Esophagus squamous epithelium (tissue), 5 donors: ENCODE data around the gene MAPRE2. TPM values are rescaled to one million over a fixed set of nuclear protein-coding genes. Genes with fewer than 3 reads are reported as not detected.

ENCODE experiments used
- DNase-seq: peaks from one replicate; lab custom pipeline; 2025; lab: John Stamatoyannopoulos, UW
- H3K27ac ChIP-seq, 4 donors: fragments of 200-600 bp; sonication (generic); one replicate each; pipeline ENCODE4 v1.5.1; 2016 to 2019; ENCODE audit warnings: mild to moderate bottlenecking in 1 of 4
- H3K27me3 ChIP-seq, 4 donors: fragments of 200-600 bp; sonication (generic); 1 replicate in 3 of 4; 2 replicates in 1 of 4; pipeline versions ENCODE4 v1.5.1 to v1.6.0; 2017 to 2021; ENCODE audit warnings: antibody characterized with exemption in 1 of 4
- H3K36me3 ChIP-seq, 3 donors: fragments of 200-600 bp; sonication (generic); one replicate each; pipeline ENCODE4 v1.5.1; 2016 to 2019
- H3K4me1 ChIP-seq, 3 donors: fragments of 200-600 bp; sonication (generic); one replicate each; pipeline ENCODE4 v1.5.1; 2017 to 2019
- H3K4me3 ChIP-seq, 4 donors: fragments of 200-600 bp; sonication (generic); 1 replicate in 3 of 4; 2 replicates in 1 of 4; pipeline ENCODE4 v1.5.1; 2016 to 2019; ENCODE audit warnings: mild to moderate bottlenecking in 2 of 4, moderate library complexity in 1 of 4
- H3K9me3 ChIP-seq, 3 donors: fragments of 200-600 bp; sonication (generic); one replicate each; pipeline ENCODE4 v1.5.1; 2016 to 2019
- CTCF ChIP-seq, 6 experiments: fragments of 450-650 bp in 4 of 6; fragments of 200-600 bp in 2 of 6; sonication (generic) in 2 of 6; IDR thresholded peaks; one replicate each; pipeline ENCODE4 v1.5.1; 2016 to 2019; ENCODE audit warnings: antibody characterized with exemption in 6 of 6, mild to moderate bottlenecking in 4 of 6, moderate library complexity in 4 of 6
- POLR2A ChIP-seq, 4 donors: fragments of 450-650 bp; IDR thresholded peaks; one replicate each; pipeline ENCODE4 v1.6.1; 2017; ENCODE audit warnings: antibody characterized with exemption in 4 of 4, mild to moderate bottlenecking in 4 of 4, moderate library complexity in 3 of 4
- WGBS, 2 donors: methylation state at CpG; one replicate each; pipeline ENCODE4 v1.1.5; 2018; 5-methylcytosine and 5-hydroxymethylcytosine counted together
- intact Hi-C: fragments of 100-400 bp; cut with DNase I; formaldehyde crosslinking; loops from one replicate; pipeline ENCODE4 v1.15.0; 2022
- total RNA-seq, 4 donors: library from RNA; depleted of rRNA; stranded (reverse); fragments of >200 nt; gene quantifications; one replicate each; pipeline ENCODE4 v1.1.0, GENCODE V29; 2016
- donor health status: DM: yes; HTN: yes; CAD: no.

MAPRE2 gene
- total RNA-seq, 4 donors from 2014 or later = 1.5 to 9.0 (median 5.0) TPM

DNA sequence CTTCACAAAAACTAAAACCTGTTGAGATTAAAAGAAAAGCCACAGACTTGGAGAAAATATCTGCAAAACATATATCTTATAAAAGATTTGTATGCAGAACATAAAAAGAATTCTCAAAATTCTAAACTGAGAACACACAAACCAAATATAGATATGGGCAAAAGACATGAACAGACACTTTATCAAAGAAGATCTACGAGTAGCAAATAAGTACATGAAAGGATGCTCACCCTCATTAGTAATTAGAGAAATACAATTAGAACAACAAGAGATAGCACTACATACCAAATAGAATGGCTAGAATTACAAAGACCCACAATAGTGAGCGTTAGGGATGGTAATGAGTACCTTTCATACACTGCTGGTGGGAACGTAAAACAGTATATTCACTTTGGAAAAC, 135.7 kb downstream of the MAPRE2 start:
- H3K4me3 ChIP-seq = no peak overlapping the region
- 85 to 90% methylated on average over 3 of the region's 3 CpGs for WGBS, 2 donors
- H3K9me3 ChIP-seq = no peaks in the 10 kb centered on the region
- H3K36me3 ChIP-seq = no peaks in the 10 kb centered on the region
- no peaks in the 10 kb centered on the region for H3K27me3 ChIP-seq
- no peaks in the 10 kb centered on the region for H3K4me1 ChIP-seq
- TF ChIP-seq POLR2A (IDR thresholded peaks at IDR 0.05) (no peak), CTCF (IDR thresholded peaks at IDR 0.05) (no peak)
- no peak overlapping the region for H3K27ac ChIP-seq
- DNase-seq = no peak
- intact Hi-C loops = no loop called here

- TF ChIP-seq POLR2A (IDR thresholded peaks at IDR 0.05) (no peak), CTCF (IDR thresholded peaks at IDR 0.05) (no peak)
- no peaks in the 10 kb centered on the region for H3K4me1 ChIP-seq
- intact Hi-C loops = no loop called here
- no peak overlapping the region for H3K27ac ChIP-seq
- no peaks in the 10 kb centered on the region for H3K36me3 ChIP-seq
- WGBS, 2 donors = 73 to 100% methylated on average over 3 of the region's 3 CpGs
- no peaks in the 10 kb centered on the region for H3K27me3 ChIP-seq
- H3K9me3 ChIP-seq = no peaks in the 10 kb centered on the region
- H3K4me3 ChIP-seq = no peak overlapping the region
- no peak for DNase-seq
Observed at GRCh38 chr18:35178260-35178659, 137.0 kb downstream of the MAPRE2 start.

GRCh38 chr18:35179906-35180305, 138.7 kb downstream of the MAPRE2 start:
- TF ChIP-seq CTCF (IDR thresholded peaks at IDR 0.05) (no peak), POLR2A (IDR thresholded peaks at IDR 0.05) (no peak)
- Histone ChIP-seq H3K36me3 (no peaks in the 10 kb centered on the region), H3K9me3 (no peaks in the 10 kb centered on the region), H3K27ac (no peak overlapping the region), H3K4me1 (no peaks in the 10 kb centered on the region), H3K27me3 (no peaks in the 10 kb centered on the region), H3K4me3 (no peak overlapping the region)
- no peak for DNase-seq
- intact Hi-C loops = no loop called here
- WGBS, 2 donors = 89 to 95% methylated on average over 4 of the region's 4 CpGs

DNA sequence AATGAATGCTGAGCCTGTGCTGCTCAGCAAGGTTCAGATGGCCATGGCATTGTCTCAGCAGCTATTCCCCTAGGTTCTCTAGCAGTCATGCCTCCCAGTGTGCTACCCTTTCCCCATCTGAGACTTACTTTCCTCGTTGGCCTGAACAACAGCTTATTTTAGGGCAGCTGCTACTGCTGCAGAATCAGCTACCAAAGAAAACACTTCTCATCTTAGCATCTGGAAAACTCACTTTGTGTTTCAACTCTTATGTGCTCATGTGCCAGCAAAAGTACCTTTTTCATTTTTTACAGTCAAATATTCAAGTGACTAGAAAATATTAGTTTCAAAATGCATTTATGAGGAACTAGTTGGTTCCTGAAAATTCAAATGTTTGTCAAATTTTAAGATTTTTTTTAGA, 139.2 kb downstream of the MAPRE2 start:
- Histone ChIP-seq H3K9me3 (no peaks in the 10 kb centered on the region), H3K4me1 (no peaks in the 10 kb centered on the region), H3K27ac (no peak overlapping the region), H3K36me3 (no peaks in the 10 kb centered on the region), H3K27me3 (no peaks in the 10 kb centered on the region), H3K4me3 (no peak overlapping the region)
- no peak for DNase-seq
- WGBS, 2 donors = 17 to 29% methylated on average over 1 of the region's 1 CpG
- intact Hi-C loops = no loop called here
- TF ChIP-seq POLR2A (IDR thresholded peaks at IDR 0.05) = no peak
- no peak for TF ChIP-seq CTCF (IDR thresholded peaks at IDR 0.05)

DNA sequence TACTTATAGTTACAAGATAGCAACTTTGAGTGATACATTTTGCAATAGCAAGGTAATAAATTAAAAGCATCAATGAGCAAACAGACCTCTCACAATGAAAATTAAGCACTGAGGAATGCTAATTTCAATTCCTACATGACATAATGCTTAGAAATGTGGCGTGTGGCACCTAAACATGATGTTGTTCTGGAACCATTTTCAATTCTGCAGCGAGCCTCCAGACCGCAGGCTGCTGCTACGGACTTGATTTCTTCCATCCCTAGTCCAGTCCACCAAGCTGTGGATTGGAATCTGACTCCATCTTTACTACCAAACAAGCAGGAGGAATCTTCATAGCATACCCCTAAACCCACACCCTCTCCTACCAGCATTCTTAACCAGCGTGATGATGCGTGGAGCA, 140.9 kb downstream of the MAPRE2 start:
- intact Hi-C loops = no loop called here
- Histone ChIP-seq H3K9me3 (no peaks in the 10 kb centered on the region), H3K27ac (no peak overlapping the region), H3K27me3 (no peaks in the 10 kb centered on the region), H3K4me1 (no peaks in the 10 kb centered on the region), H3K36me3 (no peaks in the 10 kb centered on the region), H3K4me3 (no peak overlapping the region)
- 82 to 86% methylated on average over 6 of the region's 6 CpGs for WGBS, 2 donors
- DNase-seq = no peak
- no peak for TF ChIP-seq CTCF (IDR thresholded peaks at IDR 0.05)
- no peak for TF ChIP-seq POLR2A (IDR thresholded peaks at IDR 0.05)
